Left forelimb (tissue), 1 donor: ENCODE results near the gene COA1.
"Not testable (repeated sequence)": the region's sequence is repeated elsewhere in the genome, so short reads cannot be mapped to it uniquely, and the experiment has no call there.

Experiments used
- DNase-seq: peaks from one replicate; pipeline ENCODE4 v3.0.0-alpha.2; 2018; ENCODE audit warnings: low spot score

Gene COA1

GRCh38 chr7:43628431-43628830, 100.9 kb downstream of the COA1 start:
- no peak for DNase-seq

- not testable (repeated sequence) for DNase-seq
These were observed 101.5 kb downstream of the COA1 start for GRCh38 chr7:43627798-43628197.

GRCh38 chr7:43626695-43627094, 102.6 kb downstream of the COA1 start:
- DNase-seq, result no peak

GRCh38 chr7:43625980-43626379, 103.3 kb downstream of the COA1 start:
- no peak for DNase-seq

GRCh38 chr7:43625453-43625852, 103.9 kb downstream of the COA1 start:
- no peak for DNase-seq

GRCh38 chr7:43624156-43624555, 105.2 kb downstream of the COA1 start:
- DNase-seq, result no peak

- no peak for DNase-seq
These were observed 107.4 kb downstream of the COA1 start for GRCh38 chr7:43621729-43622448.

- DNase-seq, result no peak
These were observed 109.9 kb downstream of the COA1 start for GRCh38 chr7:43619213-43620012.

GRCh38 chr7:43618073-43618472, 111.2 kb downstream of the COA1 start:
- DNase-seq, result no peak

- DNase-seq, result no peak
These were observed 112.3 kb downstream of the COA1 start for GRCh38 chr7:43616977-43617376.

- DNase-seq, result no peak
These were observed 113.7 kb downstream of the COA1 start for GRCh38 chr7:43615558-43616145.

- no peak for DNase-seq
These were observed 116.4 kb downstream of the COA1 start for GRCh38 chr7:43612599-43613589.

- DNase-seq, result no peak
These were observed 117.2 kb downstream of the COA1 start for GRCh38 chr7:43612128-43612527.

GRCh38 chr7:43609097-43609496, 120.2 kb downstream of the COA1 start:
- no peak for DNase-seq

- DNase-seq, result no peak
These were observed 125.1 kb downstream of the COA1 start for GRCh38 chr7:43604251-43604650.

- DNase-seq, result no peak
These were observed 127.1 kb downstream of the COA1 start for GRCh38 chr7:43602256-43602655.

- no peak for DNase-seq
These were observed 129.3 kb downstream of the COA1 start for GRCh38 chr7:43600056-43600455.

- not testable (repeated sequence) for DNase-seq
These were observed 132.9 kb downstream of the COA1 start for GRCh38 chr7:43596426-43596825.

- DNase-seq, result no peak
These were observed 135.3 kb downstream of the COA1 start for GRCh38 chr7:43594020-43594419.

- no peak for DNase-seq
These were observed 136.3 kb downstream of the COA1 start for GRCh38 chr7:43593010-43593409.

- DNase-seq, result no peak
These were observed 137.0 kb downstream of the COA1 start for GRCh38 chr7:43592326-43592725.
